ENCODE data around the gene ZBTB2.
"Not testable (repeated sequence)": the region's sequence is repeated elsewhere in the genome, so short reads cannot be mapped to it uniquely, and the experiment has no call there.

Gene ZBTB2

DNA sequence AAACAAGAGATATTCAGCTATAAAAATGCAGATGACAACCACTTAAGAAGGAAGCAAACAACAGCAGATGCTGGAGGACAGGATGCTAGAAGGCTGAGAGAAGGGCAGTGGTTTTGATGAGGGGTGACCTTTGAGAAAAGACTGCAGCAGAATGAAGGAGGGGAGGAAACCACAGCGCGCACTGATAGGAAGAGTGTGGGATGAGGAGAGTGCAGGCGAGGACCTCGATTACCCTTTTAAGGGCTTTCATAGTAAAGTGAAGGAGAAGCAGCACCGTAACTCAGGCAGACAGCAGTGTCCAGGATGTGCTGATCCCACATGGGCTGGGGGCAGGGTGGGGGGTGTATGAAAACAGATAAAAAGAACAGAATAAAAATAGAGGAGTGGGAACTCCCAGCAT, 19.2 kb downstream of the ZBTB2 start:
- no peak overlapping the region for H3K4me3 ChIP-seq (ENCODE audit: low read length)
- TF ChIP-seq ZNF274 (IDR thresholded peaks at IDR 0.05; ENCODE audit: low read depth, low read length), result no peak

- TF ChIP-seq ZNF274 (IDR thresholded peaks at IDR 0.05; ENCODE audit: low read depth, low read length), result no peak
- H3K4me3 ChIP-seq (ENCODE audit: low read length), result no peak overlapping the region
These were observed 20.8 kb downstream of the ZBTB2 start for GRCh38 chr6:151370509-151371078.

DNA sequence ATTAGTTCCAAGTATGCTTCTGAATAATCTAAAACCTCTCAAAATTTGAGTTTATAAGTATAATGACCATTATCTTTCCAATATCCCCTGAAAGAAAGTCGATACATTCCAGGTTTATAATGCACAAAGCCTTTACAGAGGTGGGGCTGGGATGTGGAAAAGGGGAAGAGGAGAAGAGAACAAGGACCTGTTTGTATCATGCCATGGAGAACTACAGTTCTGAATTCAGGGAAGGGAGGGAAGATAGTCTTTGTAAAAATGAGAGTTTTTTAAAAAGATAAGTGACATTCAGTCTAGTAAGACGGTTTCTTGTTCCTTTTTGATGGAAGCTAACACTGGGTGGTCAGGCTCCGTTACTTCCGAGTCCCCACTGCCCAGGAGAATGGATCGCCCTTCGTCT, 26.1 kb downstream of the ZBTB2 start:
- no peak overlapping the region for H3K4me3 ChIP-seq (ENCODE audit: low read length)
- no peak for TF ChIP-seq ZNF274 (IDR thresholded peaks at IDR 0.05; ENCODE audit: low read depth, low read length)

GRCh38 chr6:151359486-151359885, 31.9 kb downstream of the ZBTB2 start:
- no peak overlapping the region for H3K4me3 ChIP-seq (ENCODE audit: low read length)

DNA sequence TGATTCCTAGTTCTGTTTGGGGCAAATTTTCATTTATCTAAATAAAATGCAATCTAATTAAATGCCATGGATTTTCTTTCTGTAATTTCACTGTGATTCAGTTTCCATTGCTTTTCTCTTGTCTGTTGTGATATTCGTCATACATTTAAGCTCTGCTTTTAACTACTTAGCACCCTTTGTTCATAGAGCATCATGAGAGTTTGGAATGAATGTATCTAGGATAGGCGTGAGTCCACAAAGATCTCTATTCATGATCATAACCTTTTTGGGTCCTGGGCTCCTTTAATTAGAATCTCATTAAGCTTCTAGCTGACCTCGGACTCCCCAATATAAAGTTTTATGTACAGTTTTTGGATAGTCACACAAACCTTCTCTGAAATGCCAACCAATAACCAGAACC, 32.9 kb downstream of the ZBTB2 start:
- no peak overlapping the region for H3K4me3 ChIP-seq (ENCODE audit: low read length)
- no peak for TF ChIP-seq ZNF274 (IDR thresholded peaks at IDR 0.05; ENCODE audit: low read depth, low read length)

More at GRCh38 chr6:151359486-151359885, 31.9 kb downstream of the ZBTB2 start:
- TF ChIP-seq ZNF274 (IDR thresholded peaks at IDR 0.05; ENCODE audit: low read depth, low read length), result no peak

DNA sequence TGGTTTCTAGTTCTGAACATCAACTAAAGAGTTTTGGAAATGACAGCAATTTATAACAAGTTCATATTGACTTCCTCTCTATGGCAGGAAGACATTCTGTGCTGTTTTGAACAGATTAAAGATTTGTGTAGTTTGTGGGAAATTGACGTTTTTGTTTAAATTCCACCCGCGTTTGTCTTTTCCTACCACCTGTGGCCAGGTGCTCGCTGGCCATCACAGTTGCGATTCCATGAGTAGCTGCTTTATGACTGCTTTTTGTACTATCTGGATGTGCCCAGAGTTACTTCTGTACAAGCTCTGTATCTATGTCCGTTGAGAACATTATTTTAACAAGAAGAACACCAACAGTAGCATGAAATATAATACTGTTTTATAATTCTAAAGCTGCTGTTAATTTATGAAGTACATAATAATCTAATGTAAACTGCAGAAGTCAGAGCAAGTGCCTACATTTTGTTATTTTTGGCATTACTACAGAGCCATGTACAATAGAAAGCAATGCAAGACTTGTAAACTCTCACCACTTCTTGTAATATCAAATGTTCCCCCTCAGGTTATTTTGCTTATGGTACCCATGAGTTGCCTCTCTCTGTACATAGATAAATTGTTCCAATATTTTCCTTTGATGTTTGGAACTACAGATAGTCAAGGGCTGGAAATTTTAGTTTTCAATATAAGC, 33.5 kb downstream of the ZBTB2 start:
- H3K4me3 ChIP-seq (ENCODE audit: low read length), result no peak overlapping the region
- no peak for TF ChIP-seq ZNF274 (IDR thresholded peaks at IDR 0.05; ENCODE audit: low read depth, low read length)

- not testable (repeated sequence) for H3K4me3 ChIP-seq (ENCODE audit: low read length)
These were observed 34.4 kb downstream of the ZBTB2 start for GRCh38 chr6:151356983-151357382.

- H3K4me3 ChIP-seq (ENCODE audit: low read length), result no peak overlapping the region
- no peak for TF ChIP-seq ZNF274 (IDR thresholded peaks at IDR 0.05; ENCODE audit: low read depth, low read length)
These were observed 37.6 kb downstream of the ZBTB2 start for GRCh38 chr6:151353795-151354194.

- TF ChIP-seq ZNF274 (IDR thresholded peaks at IDR 0.05; ENCODE audit: low read depth, low read length), result no peak
- H3K4me3 ChIP-seq (ENCODE audit: low read length), result no peak overlapping the region
These were observed 38.7 kb downstream of the ZBTB2 start for GRCh38 chr6:151352410-151353396.

GRCh38 chr6:151351731-151352130, 39.6 kb downstream of the ZBTB2 start:
- H3K4me3 ChIP-seq (ENCODE audit: low read length), result no peak overlapping the region
- no peak for TF ChIP-seq ZNF274 (IDR thresholded peaks at IDR 0.05; ENCODE audit: low read depth, low read length)

- H3K4me3 ChIP-seq (ENCODE audit: low read length), result no peak overlapping the region
- no peak for TF ChIP-seq ZNF274 (IDR thresholded peaks at IDR 0.05; ENCODE audit: low read depth, low read length)
These were observed 40.1 kb downstream of the ZBTB2 start for GRCh38 chr6:151351146-151351700.

DNA sequence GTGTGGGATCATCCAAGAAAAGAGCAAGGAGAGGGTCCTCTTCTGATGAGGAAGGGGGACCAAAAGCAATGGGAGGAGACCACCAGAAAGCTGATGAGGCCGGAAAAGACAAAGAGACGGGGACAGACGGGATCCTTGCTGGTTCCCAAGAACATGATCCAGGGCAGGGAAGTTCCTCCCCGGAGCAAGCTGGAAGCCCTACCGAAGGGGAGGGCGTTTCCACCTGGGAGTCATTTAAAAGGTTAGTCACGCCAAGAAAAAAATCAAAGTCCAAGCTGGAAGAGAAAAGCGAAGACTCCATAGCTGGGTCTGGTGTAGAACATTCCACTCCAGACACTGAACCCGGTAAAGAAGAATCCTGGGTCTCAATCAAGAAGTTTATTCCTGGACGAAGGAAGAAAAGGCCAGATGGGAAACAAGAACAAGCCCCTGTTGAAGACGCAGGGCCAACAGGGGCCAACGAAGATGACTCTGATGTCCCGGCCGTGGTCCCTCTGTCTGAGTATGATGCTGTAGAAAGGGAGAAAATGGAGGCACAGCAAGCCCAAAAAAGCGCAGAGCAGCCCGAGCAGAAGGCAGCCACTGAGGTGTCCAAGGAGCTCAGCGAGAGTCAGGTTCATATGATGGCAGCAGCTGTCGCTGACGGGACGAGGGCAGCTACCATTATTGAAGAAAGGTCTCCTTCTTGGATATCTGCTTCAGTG, 40.8 kb downstream of the ZBTB2 start:
- TF ChIP-seq ZNF274 (IDR thresholded peaks at IDR 0.05; ENCODE audit: low read depth, low read length), result no peak
- no peak overlapping the region for H3K4me3 ChIP-seq (ENCODE audit: low read length)

- no peak overlapping the region for H3K4me3 ChIP-seq (ENCODE audit: low read length)
- TF ChIP-seq ZNF274 (IDR thresholded peaks at IDR 0.05; ENCODE audit: low read depth, low read length), result no peak
These were observed 41.6 kb downstream of the ZBTB2 start for GRCh38 chr6:151349651-151350270.

DNA sequence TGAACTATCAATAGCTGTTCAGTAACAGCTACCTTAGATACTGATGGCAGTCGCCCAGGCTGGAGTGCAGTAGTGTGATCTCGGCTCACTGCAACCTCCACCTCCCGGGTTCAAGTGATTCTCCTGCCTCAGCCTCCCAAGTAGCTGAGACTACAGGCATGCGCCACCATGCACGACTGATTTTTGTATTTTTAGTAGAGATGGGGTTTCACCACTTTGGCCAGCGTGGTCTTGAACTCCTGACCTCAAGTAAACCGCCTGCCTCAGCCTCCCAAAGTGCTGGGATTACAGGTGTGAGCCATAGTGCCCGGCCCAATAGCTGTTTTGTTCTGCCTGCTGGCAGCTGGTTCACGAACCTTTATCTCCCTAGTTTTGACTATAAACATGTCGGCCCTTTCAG, 48.6 kb downstream of the ZBTB2 start:
- not testable (repeated sequence) for H3K4me3 ChIP-seq (ENCODE audit: low read length)
